ENCODE measurements around the gene LMCD1. TPM values are rescaled to one million over a fixed set of nuclear protein-coding genes. Genes with fewer than 3 reads are reported as not detected.

Gene LMCD1
- total RNA-seq, 1 donor from 2014 or later, result 174 TPM

DNA sequence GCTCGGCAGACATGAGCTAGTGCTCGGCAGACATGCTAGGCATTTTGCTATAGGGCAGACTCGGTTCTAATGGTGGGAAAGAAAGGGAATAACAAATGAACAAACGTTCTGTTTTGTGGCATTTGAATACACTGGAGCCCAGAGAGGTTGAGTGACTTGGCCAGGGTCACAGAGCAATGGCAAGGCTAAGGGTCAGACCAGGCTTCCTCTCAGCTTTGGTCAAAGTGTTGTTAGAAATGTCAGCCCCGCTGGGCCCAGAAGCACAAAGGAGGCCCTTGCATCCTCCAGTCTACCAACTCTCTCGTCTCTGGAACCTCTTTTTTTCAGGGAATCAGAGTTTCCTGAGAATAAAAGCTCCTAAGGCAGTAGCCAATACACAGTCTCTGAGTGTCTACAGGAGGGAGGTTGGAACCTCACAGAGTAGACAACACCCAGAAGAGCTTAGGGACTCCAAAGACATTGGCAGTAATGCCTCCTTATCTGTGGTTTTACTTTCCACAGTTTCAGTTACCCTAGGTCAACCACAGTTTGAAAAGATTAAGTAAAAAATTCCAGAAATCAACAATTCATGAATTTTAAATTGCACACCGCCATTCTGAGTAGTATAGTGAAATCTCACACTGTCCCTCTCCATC is 95.7 kb downstream of the LMCD1 start:
- H3K9me3 ChIP-seq, result no peaks in the 10 kb centered on the region
- H3K36me3 ChIP-seq, result no peaks in the 10 kb centered on the region
- TF ChIP-seq, protein P1, sequence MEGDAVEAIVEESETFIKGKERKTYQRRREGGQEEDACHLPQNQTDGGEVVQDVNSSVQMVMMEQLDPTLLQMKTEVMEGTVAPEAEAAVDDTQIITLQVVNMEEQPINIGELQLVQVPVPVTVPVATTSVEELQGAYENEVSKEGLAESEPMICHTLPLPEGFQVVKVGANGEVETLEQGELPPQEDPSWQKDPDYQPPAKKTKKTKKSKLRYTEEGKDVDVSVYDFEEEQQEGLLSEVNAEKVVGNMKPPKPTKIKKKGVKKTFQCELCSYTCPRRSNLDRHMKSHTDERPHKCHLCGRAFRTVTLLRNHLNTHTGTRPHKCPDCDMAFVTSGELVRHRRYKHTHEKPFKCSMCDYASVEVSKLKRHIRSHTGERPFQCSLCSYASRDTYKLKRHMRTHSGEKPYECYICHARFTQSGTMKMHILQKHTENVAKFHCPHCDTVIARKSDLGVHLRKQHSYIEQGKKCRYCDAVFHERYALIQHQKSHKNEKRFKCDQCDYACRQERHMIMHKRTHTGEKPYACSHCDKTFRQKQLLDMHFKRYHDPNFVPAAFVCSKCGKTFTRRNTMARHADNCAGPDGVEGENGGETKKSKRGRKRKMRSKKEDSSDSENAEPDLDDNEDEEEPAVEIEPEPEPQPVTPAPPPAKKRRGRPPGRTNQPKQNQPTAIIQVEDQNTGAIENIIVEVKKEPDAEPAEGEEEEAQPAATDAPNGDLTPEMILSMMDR (IDR thresholded peaks at IDR 0.05), result no peak
- no peaks in the 10 kb centered on the region for H3K4me1 ChIP-seq
- H3K27me3 ChIP-seq, result no peaks in the 10 kb centered on the region
- intact Hi-C loops (cut with DNase I), result no loop called here
- H3K27ac ChIP-seq, result no peak overlapping the region
- no peak for DNase-seq
- H3K4me3 ChIP-seq, result no peak overlapping the region
- ATAC-seq, result no peak

DNA sequence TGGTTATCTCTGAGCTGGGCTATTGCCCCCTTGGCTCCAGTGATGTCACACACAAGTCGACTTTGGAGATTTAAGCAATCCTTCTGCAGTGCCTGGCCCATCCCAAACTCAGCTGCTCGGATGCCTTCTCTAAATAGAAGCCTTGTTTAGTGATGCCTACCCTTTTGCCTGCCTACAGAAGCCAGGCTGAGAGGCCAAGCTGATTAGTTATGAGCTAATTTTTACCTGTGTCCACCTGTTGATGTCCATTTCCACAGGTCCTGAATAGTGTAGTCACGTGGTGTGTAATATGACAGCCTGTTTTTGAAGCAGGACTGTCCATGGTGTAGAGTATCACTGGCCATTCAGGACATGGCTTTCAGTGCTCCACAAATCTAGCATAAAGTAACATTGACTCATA is 97.5 kb downstream of the LMCD1 start:
- TF ChIP-seq, protein P1 (IDR thresholded peaks at IDR 0.05), result no peak
- ATAC-seq, result no peak
- H3K9me3 ChIP-seq, result no peaks in the 10 kb centered on the region
- no peak overlapping the region for H3K4me3 ChIP-seq
- intact Hi-C loops (cut with DNase I), result no loop called here
- no peaks in the 10 kb centered on the region for H3K4me1 ChIP-seq
- no peak overlapping the region for H3K27ac ChIP-seq
- H3K36me3 ChIP-seq, result no peaks in the 10 kb centered on the region
- no peak for DNase-seq
- H3K27me3 ChIP-seq, result no peaks in the 10 kb centered on the region

DNA sequence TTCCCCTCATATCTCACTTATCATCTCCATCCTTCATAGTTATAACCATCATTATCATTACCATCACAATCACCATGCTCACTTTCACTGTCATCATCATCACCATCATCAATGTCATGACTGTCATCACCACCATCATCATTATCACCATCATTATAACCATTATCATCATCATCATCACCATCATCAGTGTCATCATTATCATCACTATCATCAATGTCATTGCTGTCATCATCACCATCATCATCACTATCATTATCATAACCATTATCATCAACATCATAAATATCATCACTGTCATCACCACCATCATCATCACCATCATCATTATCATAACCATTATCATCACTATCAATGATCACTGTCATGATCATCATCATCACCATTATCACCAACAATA is 98.8 kb downstream of the LMCD1 start:
- intact Hi-C loops (cut with DNase I), result no loop called here
- Histone ChIP-seq H3K36me3 (no peaks in the 10 kb centered on the region), H3K27ac (no peak overlapping the region), H3K4me1 (no peaks in the 10 kb centered on the region), H3K4me3 (no peak overlapping the region), H3K27me3 (no peaks in the 10 kb centered on the region), H3K9me3 (no peaks in the 10 kb centered on the region)
- DNase-seq, result no peak
- no peak for ATAC-seq
- TF ChIP-seq, protein P1 (IDR thresholded peaks at IDR 0.05), result no peak

GRCh38 chr3:8603115-8603710 is 101.6 kb downstream of the LMCD1 start:
- no peak overlapping the region for H3K27ac ChIP-seq
- TF ChIP-seq, protein P1 (IDR thresholded peaks at IDR 0.05), result no peak
- H3K4me3 ChIP-seq, result no peak overlapping the region
- no peaks in the 10 kb centered on the region for H3K36me3 ChIP-seq
- no peak for ATAC-seq
- H3K9me3 ChIP-seq, result no peaks in the 10 kb centered on the region
- H3K4me1 ChIP-seq, result peaks cover 16% of the 10 kb centered on the region
- intact Hi-C loops (cut with DNase I), result no loop called here
- DNase-seq, result no peak
- H3K27me3 ChIP-seq, result no peaks in the 10 kb centered on the region

- DNase-seq, result no peak
- TF ChIP-seq, protein P1 (IDR thresholded peaks at IDR 0.05), result no peak
- H3K4me3 ChIP-seq, result no peak overlapping the region
Observed at GRCh38 chr3:8604006-8604405, 102.4 kb downstream of the LMCD1 start.

More at GRCh38 chr3:8604006-8604405, 102.4 kb downstream of the LMCD1 start:
- peaks cover 16% of the 10 kb centered on the region for H3K4me1 ChIP-seq
- no peaks in the 10 kb centered on the region for H3K9me3 ChIP-seq
- no peaks in the 10 kb centered on the region for H3K36me3 ChIP-seq
- no peak overlapping the region for H3K27ac ChIP-seq
- intact Hi-C loops (cut with DNase I), result no loop called here
- no peak for ATAC-seq
- H3K27me3 ChIP-seq, result no peaks in the 10 kb centered on the region

Data from upper lobe of right lung (tissue), 1 donor.